ENCODE data around the gene SPPL2C. TPM values are rescaled to one million over a fixed set of nuclear protein-coding genes. Genes with fewer than 3 reads are reported as not detected.

Gene SPPL2C
- total RNA-seq, 1 experiment from 2014 or later = not detected

- Histone ChIP-seq H3K79me1 (ENCODE audit: insufficient read depth, low read depth, low read length, poor library complexity, severe bottlenecking) (no peaks in the 10 kb centered on the region), H4K20me1 (ENCODE audit: control insufficient read depth, insufficient read depth, insufficient read length) (peaks cover 4% of the 10 kb centered on the region), H3K23ac (ENCODE audit: insufficient read length, low read depth, low read length) (no peak overlapping the region), H3K4me2 (ENCODE audit: insufficient read depth, insufficient read length, low read length) (no peak overlapping the region), H2BK120ac (ENCODE audit: low read depth, low read length, poor library complexity, severe bottlenecking) (no peak overlapping the region), H3K18ac (ENCODE audit: insufficient read length, low read depth, low read length) (no peak overlapping the region), H3K27me3 (ENCODE audit: insufficient read depth, low read length) (no peaks in the 10 kb centered on the region), H3K23me2 (ENCODE audit: insufficient read length, low read depth, low read length, poor library complexity, severe bottlenecking) (no peaks in the 10 kb centered on the region), H3K9me3 (ENCODE audit: control insufficient read depth, low read depth, low read length) (no peaks in the 10 kb centered on the region), H2BK15ac (ENCODE audit: low read depth, low read length) (no peak overlapping the region), H3K9ac (ENCODE audit: extremely low read depth, insufficient read length, low read length) (no peak overlapping the region), H3T11ph (ENCODE audit: low read length) (no peak overlapping the region), H4K8ac (replicated peaks; ENCODE audit: insufficient read length, low read depth, low read length) (no peak overlapping the region), H3K79me2 (ENCODE audit: insufficient read depth, low read length) (no peaks in the 10 kb centered on the region), H2BK20ac (ENCODE audit: low read depth, low read length, poor library complexity, severe bottlenecking) (no peak overlapping the region), H4K5ac (ENCODE audit: insufficient read length, low read depth, low read length) (no peak overlapping the region), H4K91ac (ENCODE audit: insufficient read length, low read depth, low read length) (no peak overlapping the region), H3K56ac (ENCODE audit: insufficient read length, low read depth, low read length) (no peak overlapping the region), H3K14ac (ENCODE audit: insufficient read depth, low read length) (no peak overlapping the region), H3K4ac (ENCODE audit: low read depth, low read length) (no peak overlapping the region), H3K4me1 (ENCODE audit: insufficient read depth, low read length) (no peaks in the 10 kb centered on the region), H2AFZ (ENCODE audit: low read length) (no peak overlapping the region), H2BK5ac (ENCODE audit: insufficient read length, low read length) (no peak overlapping the region), H3K27ac (ENCODE audit: insufficient read length, low read depth, low read length) (no peak overlapping the region), H2BK12ac (ENCODE audit: insufficient read length, low read depth, low read length) (no peak overlapping the region), H2AK5ac (ENCODE audit: insufficient read length, low read length) (no peak overlapping the region)
- DNase-seq = no peak
- Mint-ChIP-seq H3K9me3 (no peaks in the 10 kb centered on the region), H3K27me3 (ENCODE audit: low read depth) (no peaks in the 10 kb centered on the region; the same call in 1 of the 2 replicates), H3K27ac (no peak overlapping the region), H3K4me3 (no peak overlapping the region), H3K4me1 (no peaks in the 10 kb centered on the region), H3K36me3 (ENCODE audit: insufficient read depth in 1 of 3, low read depth in 3 of 3) (no peaks in the 10 kb centered on the region)
- TF ChIP-seq, protein P1, sequence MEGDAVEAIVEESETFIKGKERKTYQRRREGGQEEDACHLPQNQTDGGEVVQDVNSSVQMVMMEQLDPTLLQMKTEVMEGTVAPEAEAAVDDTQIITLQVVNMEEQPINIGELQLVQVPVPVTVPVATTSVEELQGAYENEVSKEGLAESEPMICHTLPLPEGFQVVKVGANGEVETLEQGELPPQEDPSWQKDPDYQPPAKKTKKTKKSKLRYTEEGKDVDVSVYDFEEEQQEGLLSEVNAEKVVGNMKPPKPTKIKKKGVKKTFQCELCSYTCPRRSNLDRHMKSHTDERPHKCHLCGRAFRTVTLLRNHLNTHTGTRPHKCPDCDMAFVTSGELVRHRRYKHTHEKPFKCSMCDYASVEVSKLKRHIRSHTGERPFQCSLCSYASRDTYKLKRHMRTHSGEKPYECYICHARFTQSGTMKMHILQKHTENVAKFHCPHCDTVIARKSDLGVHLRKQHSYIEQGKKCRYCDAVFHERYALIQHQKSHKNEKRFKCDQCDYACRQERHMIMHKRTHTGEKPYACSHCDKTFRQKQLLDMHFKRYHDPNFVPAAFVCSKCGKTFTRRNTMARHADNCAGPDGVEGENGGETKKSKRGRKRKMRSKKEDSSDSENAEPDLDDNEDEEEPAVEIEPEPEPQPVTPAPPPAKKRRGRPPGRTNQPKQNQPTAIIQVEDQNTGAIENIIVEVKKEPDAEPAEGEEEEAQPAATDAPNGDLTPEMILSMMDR (conservative IDR thresholded peaks at IDR 0.05) = no peak
- no CpG with 5 or more reads among the region's 4 CpGs for WGBS (ENCODE audit: extremely low coverage, insufficient read length, low lambda C conversion rate)
These were observed 959 bp upstream of the SPPL2C start for GRCh38 chr17:45843722-45844121.
